Hepatic stellate cell (primary cell): ENCODE data around the gene KIF26B.
A peak's percentile ranks its signal among the peaks of the same experiment; 100 is the strongest.

Source experiments
- DNase-seq: peaks from one replicate; pipeline ENCODE4 v3.0.0; 2011; ENCODE audit warnings: low spot score

Gene KIF26B

GRCh38 chr1:245571815-245572294, 417.1 kb downstream of the KIF26B start:
- no peak for DNase-seq

- DNase-seq = no peak
Measured at GRCh38 chr1:245572709-245573108, 417.9 kb downstream of the KIF26B start.

- DNase-seq = no peak
Measured at GRCh38 chr1:245575710-245576109, 420.9 kb downstream of the KIF26B start.

- DNase-seq = no peak
Measured at GRCh38 chr1:245576323-245576722, 421.5 kb downstream of the KIF26B start.

- no peak for DNase-seq
Measured at GRCh38 chr1:245577191-245578157, 422.7 kb downstream of the KIF26B start.

- DNase-seq = no peak
Measured at GRCh38 chr1:245578308-245578707, 423.5 kb downstream of the KIF26B start.

GRCh38 chr1:245578771-245579170, 424.0 kb downstream of the KIF26B start:
- no peak for DNase-seq

GRCh38 chr1:245579881-245580280, 425.1 kb downstream of the KIF26B start:
- no peak for DNase-seq

- DNase-seq = no peak
Measured at GRCh38 chr1:245580651-245581050, 425.9 kb downstream of the KIF26B start.

GRCh38 chr1:245582026-245582425, 427.2 kb downstream of the KIF26B start:
- DNase-seq = no peak

- DNase-seq = no peak
Measured at GRCh38 chr1:245583081-245583480, 428.3 kb downstream of the KIF26B start.

GRCh38 chr1:245583575-245584330, 429.0 kb downstream of the KIF26B start:
- DNase-seq = no peak

GRCh38 chr1:245585252-245585959, 430.6 kb downstream of the KIF26B start:
- peak; percentile 52 for DNase-seq

GRCh38 chr1:245587435-245588115, 432.8 kb downstream of the KIF26B start:
- no peak for DNase-seq

GRCh38 chr1:245588116-245588639, 433.4 kb downstream of the KIF26B start:
- DNase-seq = no peak

- DNase-seq = no peak
Measured at GRCh38 chr1:245589316-245589715, 434.5 kb downstream of the KIF26B start.

- no peak for DNase-seq
Measured at GRCh38 chr1:245589906-245590305, 435.1 kb downstream of the KIF26B start.

GRCh38 chr1:245590726-245591125, 435.9 kb downstream of the KIF26B start:
- DNase-seq = no peak

- no peak for DNase-seq
Measured at GRCh38 chr1:245591346-245592188, 436.8 kb downstream of the KIF26B start.

- DNase-seq = no peak
Measured at GRCh38 chr1:245592189-245592460, 437.3 kb downstream of the KIF26B start.
